B cell (primary cell): ENCODE results near the gene CFAP90. TPM values are rescaled to one million over a fixed set of nuclear protein-coding genes. Genes with fewer than 3 reads are reported as not detected.

Source experiments
- ATAC-seq: fragments of 200-7000 bp; cut with Tn5 transposase; one replicate; pipeline ENCODE4 v1.10.0; 2021; ENCODE audit warnings: low read depth, mild to moderate bottlenecking, moderate number of reproducible peaks, moderate library complexity
- CTCF ChIA-PET: fragments of 350-600 bp; sonication (Branson Sonifier 250); formaldehyde crosslinking; loops from one replicate; lab custom pipeline; 2021; ENCODE audit warnings: antibody characterized with exemption, inconsistent platforms; lab: Charles Lee
- POLR2A ChIA-PET: fragments of 350-600 bp; sonication (Branson Sonifier 250); formaldehyde crosslinking; loops from one replicate; lab custom pipeline; 2021; ENCODE audit warnings: antibody characterized with exemption; lab: Charles Lee
- DNase-seq: peaks from one replicate; pipeline ENCODE4 v3.0.0; 2013
- H2AFZ ChIP-seq: 2 replicates; pipeline ENCODE4 v1.6.1; 2012; ENCODE audit warnings: mild to moderate bottlenecking, low read depth, low read length; ENCODE audit not compliant: insufficient read depth, poor library complexity, severe bottlenecking
- H3K27ac ChIP-seq, 2 donors: 1 replicate in 1 of 2; 2 replicates in 1 of 2; pipeline ENCODE4 v1.5.1; 2012 to 2013; ENCODE audit warnings: low read length in 2 of 2, mild to moderate bottlenecking in 2 of 2, moderate library complexity in 1 of 2
- H3K27me3 ChIP-seq, 4 experiments: fragments of 200-600 bp in 1 of 4; sonication (generic) in 1 of 4; replicated peaks in 1 of 4; 1 replicate in 2 of 4; 2 replicates in 2 of 4; pipeline versions ENCODE4 v1.6.1 to v1.7.0; 2013 to 2016; ENCODE audit warnings: low read length in 3 of 4, mild to moderate bottlenecking in 2 of 4, mixed read lengths in 1 of 4, moderate library complexity in 1 of 4; ENCODE audit not compliant: insufficient read depth in 4 of 4, control insufficient read depth in 3 of 4; ENCODE audit errors: control extremely low read depth in 1 of 4
- H3K36me3 ChIP-seq, 2 experiments: replicated peaks in 1 of 2; 1 replicate in 1 of 2; 2 replicates in 1 of 2; pipeline versions ENCODE4 v1.6.1 to v1.7.1; 2013; ENCODE audit warnings: low read length in 1 of 2; ENCODE audit not compliant: insufficient read depth in 2 of 2, control insufficient read depth in 1 of 2; ENCODE audit errors: control extremely low read depth in 1 of 2, extremely low read depth in 1 of 2
- H3K4me1 ChIP-seq, 2 donors: fragments of 200-600 bp in 1 of 2; sonication (generic) in 1 of 2; 1 replicate in 1 of 2; 2 replicates in 1 of 2; pipeline versions ENCODE4 v1.5.1 to v1.6.1; 2013 to 2017; ENCODE audit warnings: low read length in 2 of 2; ENCODE audit not compliant: control insufficient read depth in 2 of 2, insufficient read depth in 2 of 2
- H3K4me2 ChIP-seq: replicated peaks from 2 replicates; pipeline ENCODE3; 2012; ENCODE audit warnings: mild to moderate bottlenecking, low read depth, low read length; ENCODE audit not compliant: poor library complexity, severe bottlenecking
- H3K4me3 ChIP-seq, 5 experiments: fragments of 200-600 bp in 1 of 5; sonication (generic) in 1 of 5; 1 replicate in 3 of 5; 2 replicates in 2 of 5; pipeline versions ENCODE4 v1.5.1 to v1.7.0; 2011 to 2016; ENCODE audit warnings: low read length in 4 of 5, mild to moderate bottlenecking in 4 of 5, low read depth in 2 of 5, control low read depth in 1 of 5, moderate library complexity in 1 of 5; ENCODE audit not compliant: insufficient read depth in 1 of 5; ENCODE audit errors: control extremely low read depth in 1 of 5, extremely low read depth in 1 of 5
- H3K79me2 ChIP-seq: fragments of 200-600 bp; sonication (generic); one replicate; pipeline ENCODE4 v1.6.0; 2016; ENCODE audit warnings: low read length; ENCODE audit not compliant: control insufficient read depth, insufficient read depth
- H3K9ac ChIP-seq: fragments of 200-600 bp; sonication (generic); 2 replicates; pipeline ENCODE4 v1.6.1; 2017; ENCODE audit warnings: mild to moderate bottlenecking, low read length, moderate library complexity
- H3K9me3 ChIP-seq, 3 donors: one replicate each; pipeline versions ENCODE4 v1.6.1 to v1.7.1; 2013; ENCODE audit warnings: low read length in 2 of 3; ENCODE audit not compliant: control insufficient read depth in 2 of 3, insufficient read depth in 1 of 3; ENCODE audit errors: control extremely low read depth in 1 of 3
- H4K20me1 ChIP-seq: 2 replicates; pipeline ENCODE4 v1.6.0; 2012; ENCODE audit warnings: mild to moderate bottlenecking, low read length; ENCODE audit not compliant: insufficient read depth, control insufficient read depth, poor library complexity, severe bottlenecking
- H3K27ac Mint-ChIP-seq: one replicate; pipeline ENCODE4 v1.8.0; 2021; ENCODE audit warnings: mixed read lengths
- H3K27me3 Mint-ChIP-seq: one replicate; pipeline ENCODE4 v1.8.0; 2021; ENCODE audit warnings: mixed read lengths
- H3K4me1 Mint-ChIP-seq: one replicate; pipeline ENCODE4 v1.8.0; 2021; ENCODE audit warnings: mixed read lengths
- H3K4me3 Mint-ChIP-seq: one replicate; pipeline ENCODE4 v1.8.0; 2021; ENCODE audit warnings: mixed read lengths
- H3K9me3 Mint-ChIP-seq: one replicate; pipeline ENCODE4 v1.8.0; 2022; ENCODE audit warnings: mixed read lengths; ENCODE audit not compliant: insufficient read depth
- CTCF ChIP-seq: fragments of 200-600 bp; IDR thresholded peaks from one replicate; pipeline ENCODE4 v1.8.0; 2022; ENCODE audit warnings: antibody characterized with exemption, mild to moderate bottlenecking
- EZH2 ChIP-seq: IDR thresholded peaks from 2 replicates; pipeline ENCODE4 v1.6.1; 2012; ENCODE audit warnings: borderline replicate concordance, low read depth, mild to moderate bottlenecking, moderate library complexity, low read length; ENCODE audit not compliant: insufficient read depth, poor library complexity, severe bottlenecking
- WGBS: methylation state at CpG from one replicate; pipeline ENCODE4 v1.1.5; 2013; ENCODE audit warnings: missing lambda C conversion rate; ENCODE audit not compliant: insufficient coverage; 5-methylcytosine and 5-hydroxymethylcytosine counted together
- intact Hi-C: fragments of 100-400 bp; cut with micrococcal nuclease; formaldehyde crosslinking; loops from one replicate; pipeline ENCODE4 v1.10.0; 2022
- polyA plus RNA-seq: library from polyadenylated mRNA; depleted of rRNA; stranded (reverse); fragments of >200 nt; gene quantifications from 2 replicates; pipeline ENCODE4 v1.2.3, GENCODE V29; 2012
- total RNA-seq, 2 donors: library from RNA; stranded (reverse); fragments of 120-200 nt in 1 of 2; gene quantifications; 1 replicate in 1 of 2; 2 replicates in 1 of 2; pipeline versions ENCODE4 v1.2.3 to v1.2.4, GENCODE V29; 2013 to 2022

CFAP90 gene
- total and polyA plus RNA-seq, 2 donors (not counting 1 experiment from before 2014, with no cell fraction given), result not detected

- Mint-ChIP-seq H3K27me3 (no peaks in the 10 kb centered on the region), H3K4me3 (no peak overlapping the region), H3K9me3 (no peaks in the 10 kb centered on the region), H3K27ac (no peak overlapping the region), H3K4me1 (peaks cover 7% of the 10 kb centered on the region)
- Histone ChIP-seq H3K4me3 (no peak overlapping the region), H3K27ac (no peak overlapping the region), H4K20me1 (peaks cover 15% of the 10 kb centered on the region), H3K9me3 (no peaks in the 10 kb centered on the region), H3K27me3 (no peaks in the 10 kb centered on the region), H3K4me2 (no peak overlapping the region), H3K4me1 (no peaks in the 10 kb centered on the region), H3K36me3 (peaks cover 9 to 63% of the 10 kb centered on the region in 2 experiments), H3K9ac (no peak overlapping the region), H2AFZ (no peak overlapping the region), H3K79me2 (peaks cover 18% of the 10 kb centered on the region)
- ChIA-PET CTCF (no interaction called here), POLR2A (no interaction called here)
- intact Hi-C loops, result no loop called here
- TF ChIP-seq CTCF (no peak), EZH2 (no peak)
- DNase-seq (no peak), ATAC-seq (no peak)
These were observed 27.5 kb upstream of the CFAP90 start for GRCh38 chr5:7878381-7878873.

GRCh38 chr5:7877851-7878250, 26.9 kb upstream of the CFAP90 start:
- H3K27me3 ChIP-seq, result no peaks in the 10 kb centered on the region
- no peak overlapping the region for H3K4me2 ChIP-seq
- no peaks in the 10 kb centered on the region for H3K9me3 ChIP-seq
- intact Hi-C loops, result no loop called here
- H3K27me3 Mint-ChIP-seq, result no peaks in the 10 kb centered on the region
- no peak for ATAC-seq
- H3K4me3 Mint-ChIP-seq, result no peak overlapping the region
- H2AFZ ChIP-seq, result no peak overlapping the region
- H3K9ac ChIP-seq, result no peak overlapping the region
- peaks cover 22% of the 10 kb centered on the region for H3K79me2 ChIP-seq
- POLR2A ChIA-PET, result no interaction called here
- no peaks in the 10 kb centered on the region for H3K9me3 Mint-ChIP-seq
- TF ChIP-seq CTCF (no peak), EZH2 (no peak)
- DNase-seq, result no peak
- 92% methylated on average over 5 of the region's 9 CpGs for WGBS
- no peak overlapping the region for H3K27ac ChIP-seq
- H4K20me1 ChIP-seq, result peaks cover 13% of the 10 kb centered on the region
- no peak overlapping the region for H3K27ac Mint-ChIP-seq
- H3K36me3 ChIP-seq, result peaks cover 6 to 57% of the 10 kb centered on the region in 2 experiments
- H3K4me1 ChIP-seq, result no peaks in the 10 kb centered on the region
- peaks cover 12% of the 10 kb centered on the region for H3K4me1 Mint-ChIP-seq
- H3K4me3 ChIP-seq, result no peak overlapping the region
- CTCF ChIA-PET, result no interaction called here
